ENCODE data around the gene CDK19.
A peak's percentile ranks its signal among the peaks of the same experiment; 100 is the strongest.
"Not testable (repeated sequence)": the region's sequence is repeated elsewhere in the genome, so short reads cannot be mapped to it uniquely, and the experiment has no call there.

CDK19 gene

GRCh38 chr6:110755411-110755834 is 59.8 kb downstream of the CDK19 start:
- DNase-seq = no peak

- DNase-seq = not testable (repeated sequence)
Observed at GRCh38 chr6:110753936-110754668, 61.2 kb downstream of the CDK19 start.

GRCh38 chr6:110748453-110748852 is 66.8 kb downstream of the CDK19 start:
- DNase-seq = no peak

GRCh38 chr6:110746680-110747079 is 68.6 kb downstream of the CDK19 start:
- no peak for DNase-seq

GRCh38 chr6:110744991-110745390 is 70.3 kb downstream of the CDK19 start:
- DNase-seq = no peak

- not testable (repeated sequence) for DNase-seq
Observed at GRCh38 chr6:110742552-110742951, 72.7 kb downstream of the CDK19 start.

GRCh38 chr6:110741517-110741916 is 73.8 kb downstream of the CDK19 start:
- DNase-seq = no peak

GRCh38 chr6:110738899-110739365 is 76.3 kb downstream of the CDK19 start:
- DNase-seq = no peak

GRCh38 chr6:110735666-110736065 is 79.6 kb downstream of the CDK19 start:
- DNase-seq = no peak

- no peak for DNase-seq
Observed at GRCh38 chr6:110731898-110732297, 83.4 kb downstream of the CDK19 start.

- DNase-seq = peak; percentile 90
Observed at GRCh38 chr6:110731196-110731595, 84.1 kb downstream of the CDK19 start.

GRCh38 chr6:110728501-110728900 is 86.8 kb downstream of the CDK19 start:
- DNase-seq = no peak

GRCh38 chr6:110723017-110723416 is 92.3 kb downstream of the CDK19 start:
- DNase-seq = no peak

GRCh38 chr6:110720066-110720465 is 95.2 kb downstream of the CDK19 start:
- no peak for DNase-seq

GRCh38 chr6:110719601-110720000 is 95.7 kb downstream of the CDK19 start:
- DNase-seq = not testable (repeated sequence)

GRCh38 chr6:110714143-110714542 is 101.1 kb downstream of the CDK19 start:
- no peak for DNase-seq

- no peak for DNase-seq
Observed at GRCh38 chr6:110712238-110712637, 103.0 kb downstream of the CDK19 start.

GRCh38 chr6:110710115-110710514 is 105.2 kb downstream of the CDK19 start:
- DNase-seq = no peak

- DNase-seq = no peak
Observed at GRCh38 chr6:110708295-110708950, 106.8 kb downstream of the CDK19 start.

GRCh38 chr6:110705543-110705942 is 109.7 kb downstream of the CDK19 start:
- no peak for DNase-seq

GRCh38 chr6:110703906-110704594 is 111.2 kb downstream of the CDK19 start:
- no peak for DNase-seq

- no peak for DNase-seq
Observed at GRCh38 chr6:110703010-110703905, 112.0 kb downstream of the CDK19 start.

- no peak for DNase-seq
Observed at GRCh38 chr6:110699780-110700179, 115.5 kb downstream of the CDK19 start.

Measured in NCI-H526 treated with DMSO at 0.1 percent for 48 hours (cell line).